Uterus (tissue), 2 donors: ENCODE measurements around the gene GOLGA6L9.

ENCODE experiments used
- POLR2A ChIP-seq, 2 donors: fragments of 450-650 bp; IDR thresholded peaks; one replicate each; pipeline ENCODE4 v1.6.1; 2016; ENCODE audit warnings: antibody characterized with exemption in 2 of 2, mild to moderate bottlenecking in 1 of 2, moderate library complexity in 1 of 2
- TF ChIP-seq, protein P1 (sequence below), 4 experiments: fragments of 200-600 bp in 2 of 4; fragments of 450-650 bp in 2 of 4; sonication (generic) in 2 of 4; IDR thresholded peaks; one replicate each; pipeline ENCODE4 v1.5.1; 2016 to 2019; ENCODE audit warnings: antibody characterized with exemption in 4 of 4, mild to moderate bottlenecking in 2 of 4, moderate library complexity in 1 of 4

- TF ChIP-seq, protein P1, sequence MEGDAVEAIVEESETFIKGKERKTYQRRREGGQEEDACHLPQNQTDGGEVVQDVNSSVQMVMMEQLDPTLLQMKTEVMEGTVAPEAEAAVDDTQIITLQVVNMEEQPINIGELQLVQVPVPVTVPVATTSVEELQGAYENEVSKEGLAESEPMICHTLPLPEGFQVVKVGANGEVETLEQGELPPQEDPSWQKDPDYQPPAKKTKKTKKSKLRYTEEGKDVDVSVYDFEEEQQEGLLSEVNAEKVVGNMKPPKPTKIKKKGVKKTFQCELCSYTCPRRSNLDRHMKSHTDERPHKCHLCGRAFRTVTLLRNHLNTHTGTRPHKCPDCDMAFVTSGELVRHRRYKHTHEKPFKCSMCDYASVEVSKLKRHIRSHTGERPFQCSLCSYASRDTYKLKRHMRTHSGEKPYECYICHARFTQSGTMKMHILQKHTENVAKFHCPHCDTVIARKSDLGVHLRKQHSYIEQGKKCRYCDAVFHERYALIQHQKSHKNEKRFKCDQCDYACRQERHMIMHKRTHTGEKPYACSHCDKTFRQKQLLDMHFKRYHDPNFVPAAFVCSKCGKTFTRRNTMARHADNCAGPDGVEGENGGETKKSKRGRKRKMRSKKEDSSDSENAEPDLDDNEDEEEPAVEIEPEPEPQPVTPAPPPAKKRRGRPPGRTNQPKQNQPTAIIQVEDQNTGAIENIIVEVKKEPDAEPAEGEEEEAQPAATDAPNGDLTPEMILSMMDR (IDR thresholded peaks at IDR 0.05): no peak
- no peak for TF ChIP-seq POLR2A (IDR thresholded peaks at IDR 0.05)
These were observed 35.9 kb upstream of the GOLGA6L9 start for GRCh38 chr15:82393671-82394070.
